ENCODE results near the gene MUC4. TPM values are rescaled to one million over a fixed set of nuclear protein-coding genes. Genes with fewer than 3 reads are reported as not detected.

MUC4 gene
- total and polyA plus RNA-seq, 9 of the 15 experiments (the other 6 are each of a cell fraction or from before 2014, with no cell fraction given), result under 0.01 to 0.21 (median 0.10) TPM; not detected in 4

- TF ChIP-seq SMARCA4 (IDR thresholded peaks at IDR 0.05) (no peak), ZNF263 (CRISPR knock-in tag; IDR thresholded peaks at IDR 0.05; ENCODE audit: borderline replicate concordance) (peak; percentile 15; the same call in 1 of the 2 replicates), BCOR (IDR thresholded peaks at IDR 0.05) (peak; percentile 97), DIDO1 (tag; IDR thresholded peaks at IDR 0.05; ENCODE audit: low read depth) (no peak), CHD4 (IDR thresholded peaks at IDR 0.05; ENCODE audit: insufficient read depth, insufficient replicate concordance, low read depth, low read length, poor library complexity, severe bottlenecking) (peak; percentile 25), ELK3 (CRISPR knock-in tag; IDR thresholded peaks at IDR 0.05) (no peak), ATF3 (IDR thresholded peaks at IDR 0.05) (no peak), ATF3 (CRISPR knock-in tag; conservative IDR thresholded peaks at IDR 0.05) (no peak), HIVEP1 (CRISPR knock-in tag; IDR thresholded peaks at IDR 0.05) (no peak), TEAD1 (CRISPR knock-in tag; IDR thresholded peaks at IDR 0.05) (no peak), USF1 (CRISPR knock-in tag; IDR thresholded peaks at IDR 0.05) (peak; percentile 77), VEZF1 (CRISPR knock-in tag; IDR thresholded peaks at IDR 0.05) (0 out of 2 replicates have a peak, but pooled peaks have one; percentile 29), BACH1 (tag; IDR thresholded peaks at IDR 0.05) (no peak), CBX1 (IDR thresholded peaks at IDR 0.05; ENCODE audit: low read depth) (0 out of 2 replicates have a peak, but pooled peaks have one; percentile 72), MCM2 (IDR thresholded peaks at IDR 0.05; ENCODE audit: low read depth) (no peak), NRF1 (conservative IDR thresholded peaks at IDR 0.05 in 1 of 2, IDR thresholded peaks at IDR 0.05 in 1 of 2) (peak; percentile 64 to 71), KAT2B (IDR thresholded peaks at IDR 0.05; ENCODE audit: low read depth, low read length) (no peak), PHF20 (IDR thresholded peaks at IDR 0.05; ENCODE audit: partially characterized antibody) (no peak), ZBTB9 (CRISPR knock-in tag; IDR thresholded peaks at IDR 0.05) (no peak), PPARD (CRISPR knock-in tag; IDR thresholded peaks at IDR 0.05) (no peak), PTBP1 (IDR thresholded peaks at IDR 0.05; ENCODE audit: low read depth, low read length) (0 out of 2 replicates have a peak, but pooled peaks have one; percentile 36), SRSF1 (IDR thresholded peaks at IDR 0.05; ENCODE audit: low read depth, low read length) (no peak), RHOXF2B (CRISPR knock-in tag; conservative IDR thresholded peaks at IDR 0.05) (no peak), KDM1A (IDR thresholded peaks at IDR 0.05) (peak; percentile 82 to 85)
Observed at GRCh38 chr3:195803289-195803908, 8.3 kb downstream of the MUC4 start (continued).

Measured in K562 (cell line).